ENCODE measurements around the gene STYXL1. TPM values are rescaled to one million over a fixed set of nuclear protein-coding genes. Genes with fewer than 3 reads are reported as not detected.
A peak's percentile ranks its signal among the peaks of the same experiment; 100 is the strongest.

Gene STYXL1
- total RNA-seq, 1 donor from 2014 or later = 38.8 TPM

DNA sequence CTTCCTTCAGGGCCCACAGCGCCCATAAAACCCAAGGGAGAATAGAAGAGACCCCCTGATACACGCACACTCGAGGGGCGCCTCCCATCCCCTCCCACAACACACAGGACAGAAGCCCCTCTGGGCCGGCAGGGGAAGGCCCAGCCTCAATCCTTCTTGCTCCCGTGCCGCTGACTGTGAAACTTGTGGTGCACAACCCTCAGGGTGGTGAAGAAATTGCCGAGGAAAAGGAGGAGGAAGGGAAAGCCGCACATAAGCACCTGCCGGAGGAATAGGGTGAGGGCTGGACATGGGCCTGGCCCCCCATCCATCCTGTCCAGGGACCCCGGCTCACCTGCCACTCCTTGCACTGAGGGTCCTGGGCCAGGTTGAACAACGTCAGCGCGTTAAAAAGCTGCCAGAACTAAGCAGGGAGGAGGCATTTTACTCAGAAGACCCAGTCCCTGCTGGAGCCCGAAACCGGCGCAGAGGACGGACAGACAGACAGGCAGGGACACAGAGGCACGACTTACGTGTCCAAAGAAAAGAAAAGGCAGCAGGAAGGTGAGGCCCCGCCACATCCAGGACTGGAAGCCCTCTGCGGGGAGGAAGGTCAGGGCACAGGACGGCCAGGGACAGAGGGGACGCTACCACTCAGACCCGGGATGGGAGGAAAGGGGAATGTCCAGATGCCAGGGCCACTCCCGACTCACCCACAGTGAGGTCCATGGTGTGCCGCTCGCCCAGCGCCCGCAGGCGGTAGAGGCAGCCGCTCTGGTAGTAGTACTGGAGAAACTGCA, 60.6 kb downstream of the STYXL1 start:
- Mint-ChIP-seq H3K4me3 (peak overlapping the region; percentile 12), H3K27ac (ENCODE audit: unreplicated experiment) (peak overlapping the region; percentile 19), H3K36me3 (ENCODE audit: low read depth) (peaks cover 5% of the 10 kb centered on the region), H3K4me1 (peaks cover 17% of the 10 kb centered on the region), H3K27me3 (ENCODE audit: low read depth) (peaks cover 3% of the 10 kb centered on the region), H3K9me3 (no peaks in the 10 kb centered on the region)
- TF ChIP-seq, protein P1, sequence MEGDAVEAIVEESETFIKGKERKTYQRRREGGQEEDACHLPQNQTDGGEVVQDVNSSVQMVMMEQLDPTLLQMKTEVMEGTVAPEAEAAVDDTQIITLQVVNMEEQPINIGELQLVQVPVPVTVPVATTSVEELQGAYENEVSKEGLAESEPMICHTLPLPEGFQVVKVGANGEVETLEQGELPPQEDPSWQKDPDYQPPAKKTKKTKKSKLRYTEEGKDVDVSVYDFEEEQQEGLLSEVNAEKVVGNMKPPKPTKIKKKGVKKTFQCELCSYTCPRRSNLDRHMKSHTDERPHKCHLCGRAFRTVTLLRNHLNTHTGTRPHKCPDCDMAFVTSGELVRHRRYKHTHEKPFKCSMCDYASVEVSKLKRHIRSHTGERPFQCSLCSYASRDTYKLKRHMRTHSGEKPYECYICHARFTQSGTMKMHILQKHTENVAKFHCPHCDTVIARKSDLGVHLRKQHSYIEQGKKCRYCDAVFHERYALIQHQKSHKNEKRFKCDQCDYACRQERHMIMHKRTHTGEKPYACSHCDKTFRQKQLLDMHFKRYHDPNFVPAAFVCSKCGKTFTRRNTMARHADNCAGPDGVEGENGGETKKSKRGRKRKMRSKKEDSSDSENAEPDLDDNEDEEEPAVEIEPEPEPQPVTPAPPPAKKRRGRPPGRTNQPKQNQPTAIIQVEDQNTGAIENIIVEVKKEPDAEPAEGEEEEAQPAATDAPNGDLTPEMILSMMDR (conservative IDR thresholded peaks at IDR 0.05) = no peak
- DNase-seq (ENCODE audit: low read depth, low spot score) = no peak

DNA sequence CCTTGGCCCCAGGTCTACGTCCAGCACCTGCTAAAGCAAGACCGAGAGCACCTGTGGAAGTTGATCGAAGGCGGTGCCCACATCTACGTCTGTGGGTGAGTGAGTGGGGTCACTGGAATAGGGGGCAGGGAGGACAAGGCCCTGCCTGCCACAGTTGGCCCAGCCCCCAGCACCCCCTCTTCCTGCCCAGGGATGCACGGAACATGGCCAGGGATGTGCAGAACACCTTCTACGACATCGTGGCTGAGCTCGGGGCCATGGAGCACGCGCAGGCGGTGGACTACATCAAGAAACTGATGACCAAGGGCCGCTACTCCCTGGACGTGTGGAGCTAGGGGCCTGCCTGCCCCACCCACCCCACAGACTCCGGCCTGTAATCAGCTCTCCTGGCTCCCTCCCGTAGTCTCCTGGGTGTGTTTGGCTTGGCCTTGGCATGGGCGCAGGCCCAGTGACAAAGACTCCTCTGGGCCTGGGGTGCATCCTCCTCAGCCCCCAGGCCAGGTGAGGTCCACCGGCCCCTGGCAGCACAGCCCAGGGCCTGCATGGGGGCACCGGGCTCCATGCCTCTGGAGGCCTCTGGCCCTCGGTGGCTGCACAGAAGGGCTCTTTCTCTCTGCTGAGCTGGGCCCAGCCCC, 61.5 kb downstream of the STYXL1 start:
- peak overlapping the region; percentile 12 for H3K27ac Mint-ChIP-seq (ENCODE audit: unreplicated experiment)

DNA sequence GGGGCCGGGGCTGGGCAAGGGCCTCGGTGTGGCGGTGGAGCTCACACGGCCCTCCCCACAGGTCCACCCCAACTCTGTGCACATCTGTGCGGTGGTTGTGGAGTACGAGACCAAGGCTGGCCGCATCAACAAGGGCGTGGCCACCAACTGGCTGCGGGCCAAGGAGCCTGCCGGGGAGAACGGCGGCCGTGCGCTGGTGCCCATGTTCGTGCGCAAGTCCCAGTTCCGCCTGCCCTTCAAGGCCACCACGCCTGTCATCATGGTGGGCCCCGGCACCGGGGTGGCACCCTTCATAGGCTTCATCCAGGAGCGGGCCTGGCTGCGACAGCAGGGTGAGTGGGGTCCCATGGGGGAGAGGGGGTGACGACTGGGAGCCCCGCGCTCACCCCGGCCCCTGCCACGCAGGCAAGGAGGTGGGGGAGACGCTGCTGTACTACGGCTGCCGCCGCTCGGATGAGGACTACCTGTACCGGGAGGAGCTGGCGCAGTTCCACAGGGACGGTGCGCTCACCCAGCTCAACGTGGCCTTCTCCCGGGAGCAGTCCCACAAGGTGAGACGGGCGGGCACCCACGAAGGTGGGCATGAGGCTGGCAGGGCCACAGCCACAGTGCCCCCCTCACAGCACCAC, 62.2 kb downstream of the STYXL1 start:
- Mint-ChIP-seq H3K27ac (ENCODE audit: unreplicated experiment) (peak overlapping the region; percentile 27), H3K9me3 (no peaks in the 10 kb centered on the region), H3K4me1 (peaks cover 11% of the 10 kb centered on the region), H3K27me3 (ENCODE audit: low read depth) (peaks cover 3% of the 10 kb centered on the region), H3K4me3 (no peak overlapping the region), H3K36me3 (ENCODE audit: low read depth) (peaks cover 5% of the 10 kb centered on the region)
- no peak for DNase-seq (ENCODE audit: low read depth, low spot score)
- TF ChIP-seq, protein P1 (conservative IDR thresholded peaks at IDR 0.05) = no peak

More for the DNA sequence above, 61.5 kb downstream of the STYXL1 start:
- H3K9me3 Mint-ChIP-seq = no peaks in the 10 kb centered on the region
- no peak overlapping the region for H3K4me3 Mint-ChIP-seq
- TF ChIP-seq, protein P1 (conservative IDR thresholded peaks at IDR 0.05) = no peak
- H3K27me3 Mint-ChIP-seq (ENCODE audit: low read depth) = peaks cover 3% of the 10 kb centered on the region
- H3K36me3 Mint-ChIP-seq (ENCODE audit: low read depth) = peaks cover 5% of the 10 kb centered on the region
- peaks cover 17% of the 10 kb centered on the region for H3K4me1 Mint-ChIP-seq
- no peak for DNase-seq (ENCODE audit: low read depth, low spot score)

DNA sequence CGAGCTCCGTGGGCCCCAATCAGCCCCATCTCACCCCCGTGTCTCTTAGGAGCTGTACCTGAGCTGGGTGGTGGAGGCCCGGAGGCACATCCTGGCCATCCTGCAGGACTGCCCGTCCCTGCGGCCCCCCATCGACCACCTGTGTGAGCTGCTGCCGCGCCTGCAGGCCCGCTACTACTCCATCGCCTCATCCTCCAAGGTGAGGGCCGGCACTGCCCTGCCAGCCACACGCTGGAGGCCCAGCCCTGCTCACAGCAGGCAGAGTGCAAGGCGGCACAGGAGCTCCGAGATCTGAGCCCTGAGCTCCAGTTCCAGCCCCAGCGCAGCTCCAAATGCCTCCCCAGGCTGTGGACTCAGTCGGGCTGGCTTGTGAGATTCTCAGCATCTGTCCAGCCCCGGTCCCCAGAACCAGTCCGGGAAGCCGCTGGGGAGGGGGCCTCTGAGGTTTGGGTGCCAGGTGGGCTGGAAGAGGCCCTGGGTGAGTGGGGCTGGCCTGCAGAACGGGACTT, 62.7 kb downstream of the STYXL1 start:
- Mint-ChIP-seq H3K36me3 (ENCODE audit: low read depth) (peaks cover 7% of the 10 kb centered on the region), H3K4me3 (no peak overlapping the region), H3K27ac (ENCODE audit: unreplicated experiment) (no peak overlapping the region), H3K4me1 (peaks cover 6% of the 10 kb centered on the region), H3K27me3 (ENCODE audit: low read depth) (peaks cover 3% of the 10 kb centered on the region), H3K9me3 (no peaks in the 10 kb centered on the region)
- TF ChIP-seq, protein P1 (conservative IDR thresholded peaks at IDR 0.05) = no peak
- no peak for DNase-seq (ENCODE audit: low read depth, low spot score)

DNA sequence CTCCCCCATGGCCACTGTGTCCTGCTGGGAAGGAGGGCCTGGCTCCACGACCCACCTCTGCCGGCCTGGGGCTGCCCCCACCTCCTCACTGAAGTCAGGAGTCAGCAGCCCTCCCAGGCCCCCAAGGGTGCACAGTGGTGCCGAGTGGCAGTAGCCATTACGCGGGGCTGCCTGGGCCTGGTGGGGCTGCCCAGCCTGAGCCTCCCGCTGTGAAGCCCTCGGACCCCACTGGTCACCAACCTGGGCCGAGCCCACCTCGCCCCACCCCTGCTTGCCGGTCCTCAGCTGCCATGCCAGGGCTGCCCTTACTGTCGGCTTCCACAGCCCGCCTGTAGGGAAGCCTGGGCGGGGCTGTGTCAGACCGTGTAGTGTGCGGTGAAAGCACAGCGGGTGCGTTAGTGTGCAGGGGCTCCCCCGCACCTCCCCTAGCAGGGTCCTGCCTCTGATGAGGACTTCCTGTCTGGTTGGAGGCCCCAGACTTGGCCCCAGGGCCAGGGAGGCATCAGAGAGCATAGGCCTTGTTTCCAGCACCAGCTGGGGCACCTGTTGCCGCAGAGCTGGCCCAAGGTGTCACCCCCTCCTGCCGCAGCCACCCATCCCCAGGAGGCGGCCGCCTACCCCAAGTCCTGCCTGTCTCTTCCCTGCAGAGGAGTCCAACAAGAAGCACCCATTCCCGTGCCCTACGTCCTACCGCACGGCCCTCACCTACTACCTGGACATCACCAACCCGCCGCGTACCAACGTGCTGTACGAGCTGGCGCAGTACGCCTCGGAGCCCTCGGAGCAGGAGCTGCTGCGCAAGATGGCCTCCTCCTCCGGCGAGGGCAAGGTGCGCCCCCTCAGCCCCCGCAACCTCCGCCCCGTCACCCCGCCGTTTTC, 63.4 kb downstream of the STYXL1 start:
- TF ChIP-seq, protein P1 (conservative IDR thresholded peaks at IDR 0.05) = no peak

More for the DNA sequence above, 63.4 kb downstream of the STYXL1 start:
- no peaks in the 10 kb centered on the region for H3K4me1 Mint-ChIP-seq
- DNase-seq (ENCODE audit: low read depth, low spot score) = no peak
- no peaks in the 10 kb centered on the region for H3K9me3 Mint-ChIP-seq
- no peak overlapping the region for H3K4me3 Mint-ChIP-seq
- H3K36me3 Mint-ChIP-seq (ENCODE audit: low read depth) = peaks cover 8% of the 10 kb centered on the region
- no peak overlapping the region for H3K27ac Mint-ChIP-seq (ENCODE audit: unreplicated experiment)
- no peaks in the 10 kb centered on the region for H3K27me3 Mint-ChIP-seq (ENCODE audit: low read depth)

Data from neural crest cell (in vitro differentiated cells).